Hepatocyte (in vitro differentiated cells): ENCODE measurements around the gene MDP1.

Source experiments
- EZH2 ChIP-seq: fragments of 200-600 bp; sonication (generic); IDR thresholded peaks from 2 replicates; pipeline ENCODE4 v1.6.1; 2016; ENCODE audit warnings: antibody characterized with exemption, mild to moderate bottlenecking, borderline replicate concordance
- TF ChIP-seq, protein P1 (sequence below): fragments of 200-600 bp; sonication (generic); IDR thresholded peaks from 2 replicates; pipeline ENCODE4 v1.5.1; 2016; ENCODE audit warnings: antibody characterized with exemption, mild to moderate bottlenecking; ENCODE audit not compliant: poor library complexity

- TF ChIP-seq EZH2 = no peak
- TF ChIP-seq, protein P1, sequence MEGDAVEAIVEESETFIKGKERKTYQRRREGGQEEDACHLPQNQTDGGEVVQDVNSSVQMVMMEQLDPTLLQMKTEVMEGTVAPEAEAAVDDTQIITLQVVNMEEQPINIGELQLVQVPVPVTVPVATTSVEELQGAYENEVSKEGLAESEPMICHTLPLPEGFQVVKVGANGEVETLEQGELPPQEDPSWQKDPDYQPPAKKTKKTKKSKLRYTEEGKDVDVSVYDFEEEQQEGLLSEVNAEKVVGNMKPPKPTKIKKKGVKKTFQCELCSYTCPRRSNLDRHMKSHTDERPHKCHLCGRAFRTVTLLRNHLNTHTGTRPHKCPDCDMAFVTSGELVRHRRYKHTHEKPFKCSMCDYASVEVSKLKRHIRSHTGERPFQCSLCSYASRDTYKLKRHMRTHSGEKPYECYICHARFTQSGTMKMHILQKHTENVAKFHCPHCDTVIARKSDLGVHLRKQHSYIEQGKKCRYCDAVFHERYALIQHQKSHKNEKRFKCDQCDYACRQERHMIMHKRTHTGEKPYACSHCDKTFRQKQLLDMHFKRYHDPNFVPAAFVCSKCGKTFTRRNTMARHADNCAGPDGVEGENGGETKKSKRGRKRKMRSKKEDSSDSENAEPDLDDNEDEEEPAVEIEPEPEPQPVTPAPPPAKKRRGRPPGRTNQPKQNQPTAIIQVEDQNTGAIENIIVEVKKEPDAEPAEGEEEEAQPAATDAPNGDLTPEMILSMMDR = no peak
Observed at GRCh38 chr14:24172871-24173281, 43.0 kb downstream of the MDP1 start.
